Measurements from ENCODE around the gene RYR1. TPM values are rescaled to one million over a fixed set of nuclear protein-coding genes. Genes with fewer than 3 reads are reported as not detected.
A peak's percentile ranks its signal among the peaks of the same experiment; 100 is the strongest.

The RYR1 gene
- total RNA-seq = 1 to 10 TPM; 2.0 to 3.1 TPM

- Mint-ChIP-seq H3K4me1 (peaks cover 22% of the 10 kb centered on the region), H3K4me3 (peak within 1 kb of the TSS; percentile 51), H3K27me3 (peaks cover 9% of the 10 kb centered on the region), H3K27ac (no peak within 1 kb of the TSS), H3K9me3 (ENCODE audit: low read depth) (no peaks in the 10 kb centered on the region), H3K36me3 (ENCODE audit: low read depth) (no peaks in the 10 kb centered on the region)
- peak; percentile 57 for ATAC-seq
- CTCF ChIA-PET = no interaction called here
- intact Hi-C loops (cut with DNase I, micrococcal nuclease) = loop anchor here in 1 of 2 experiments (2.0 kb wide), 1 partner anchor 74 kb away; no protein-coding TSS in a partner anchor
- POLR2A ChIA-PET = no interaction called here
- DNase-seq = peak; percentile 77
Observed at GRCh38 chr19:38433268-38433733, at the start of gene RYR1. TSS of gene RYR1 (plus strand) at chr19:38433691. CDS start at chr19:38433830, 139 bp downstream.

GRCh38 chr19:38383743-38384142 is 49.7 kb upstream of the RYR1 start:
- intact Hi-C loops (cut with DNase I, micrococcal nuclease) = no loop called here
- H3K36me3 Mint-ChIP-seq (ENCODE audit: low read depth) = peaks cover 66% of the 10 kb centered on the region
- H3K27ac Mint-ChIP-seq = no peak overlapping the region
- POLR2A ChIA-PET = interaction anchor here (0.8 kb wide), 1 partner anchor 9 kb away, joined by 3 read pairs; the partner anchor contains the start of gene PSMD8
- no peak overlapping the region for H3K4me3 Mint-ChIP-seq
- CTCF ChIA-PET = interaction anchor here (1.0 kb wide), 1 partner anchor 19 kb away, joined by 4 read pairs; the partner anchor contains the start of gene FAM98C
- H3K27me3 Mint-ChIP-seq = peaks cover 4% of the 10 kb centered on the region
- no peaks in the 10 kb centered on the region for H3K9me3 Mint-ChIP-seq (ENCODE audit: low read depth)
- no peak for DNase-seq
- peaks cover 14% of the 10 kb centered on the region for H3K4me1 Mint-ChIP-seq
- no peak for ATAC-seq

GRCh38 chr19:38384209-38385027 is 49.1 kb upstream of the RYR1 start:
- DNase-seq (no peak), ATAC-seq (no peak)
- ChIA-PET CTCF (interaction anchor here (1.0 kb wide), 2 partner anchors 10 to 18 kb away, joined by 4 read pairs; partner anchors contain the start of genes FAM98C and PSMD8), POLR2A (interaction anchor here (0.8 to 1.1 kb wide), 2 partner anchors 10 kb away, joined by 3 read pairs; partner anchors contain the start of gene PSMD8)
- H3K27me3 Mint-ChIP-seq = peaks cover 5% of the 10 kb centered on the region
- no peaks in the 10 kb centered on the region for H3K9me3 Mint-ChIP-seq (ENCODE audit: low read depth)
- peaks cover 60% of the 10 kb centered on the region for H3K36me3 Mint-ChIP-seq (ENCODE audit: low read depth)
- no peak overlapping the region for H3K4me3 Mint-ChIP-seq
- intact Hi-C loops (cut with DNase I, micrococcal nuclease) = loop anchor here (5.0 kb wide), 5 partner anchors 47 to 448 kb away; partner anchors contain the start of genes CATSPERG (in 1 of the 2), ECH1 (in 1 of the 2), EIF3K (in 1 of the 2) and MAP4K1 (in 1 of the 2)
- H3K27ac Mint-ChIP-seq = no peak overlapping the region
- peaks cover 20% of the 10 kb centered on the region for H3K4me1 Mint-ChIP-seq

- Mint-ChIP-seq H3K4me1 (peaks cover 24% of the 10 kb centered on the region), H3K4me3 (no peak overlapping the region), H3K9me3 (ENCODE audit: low read depth) (no peaks in the 10 kb centered on the region), H3K36me3 (ENCODE audit: low read depth) (peaks cover 53% of the 10 kb centered on the region), H3K27me3 (peaks cover 9% of the 10 kb centered on the region), H3K27ac (no peak overlapping the region)
- intact Hi-C loops (cut with DNase I, micrococcal nuclease) = loop anchor here (5.0 kb wide), 5 partner anchors 48 to 447 kb away; partner anchors contain the start of genes CATSPERG (in 1 of the 2), ECH1 (in 1 of the 2), EIF3K (in 1 of the 2) and MAP4K1 (in 1 of the 2)
- peak; percentile 19 for DNase-seq
- ChIA-PET CTCF (interaction anchor here (1.0 kb wide), 1 partner anchor 11 kb away, joined by 4 read pairs; the partner anchor contains the start of gene PSMD8), POLR2A (interaction anchor here (1.1 kb wide), 1 partner anchor 11 kb away, joined by 3 read pairs; the partner anchor contains the start of gene PSMD8)
- ATAC-seq = no peak
Observed at GRCh38 chr19:38385057-38385803, 48.3 kb upstream of the RYR1 start.

- no peak overlapping the region for H3K27ac Mint-ChIP-seq
- H3K4me1 Mint-ChIP-seq = peaks cover 24% of the 10 kb centered on the region
- POLR2A ChIA-PET = no interaction called here
- DNase-seq = peak; percentile 30
- H3K36me3 Mint-ChIP-seq (ENCODE audit: low read depth) = peaks cover 47% of the 10 kb centered on the region
- H3K4me3 Mint-ChIP-seq = no peak overlapping the region
- H3K27me3 Mint-ChIP-seq = peaks cover 11% of the 10 kb centered on the region
- intact Hi-C loops (cut with DNase I, micrococcal nuclease) = loop anchor here (2.0 to 5.0 kb wide), 6 partner anchors 23 to 446 kb away; partner anchors contain the start of genes CATSPERG (in 1 of the 2), ECH1 (in 1 of the 2), EIF3K (in 1 of the 2) and MAP4K1 (in 1 of the 2)
- no peak for ATAC-seq
- CTCF ChIA-PET = no interaction called here
- H3K9me3 Mint-ChIP-seq (ENCODE audit: low read depth) = no peaks in the 10 kb centered on the region
Observed at GRCh38 chr19:38385804-38386257, 47.7 kb upstream of the RYR1 start.

- no peaks in the 10 kb centered on the region for H3K9me3 Mint-ChIP-seq (ENCODE audit: low read depth)
- H3K36me3 Mint-ChIP-seq (ENCODE audit: low read depth) = peaks cover 41% of the 10 kb centered on the region
- no peak overlapping the region for H3K27ac Mint-ChIP-seq
- H3K27me3 Mint-ChIP-seq = peaks cover 13% of the 10 kb centered on the region
- peaks cover 24% of the 10 kb centered on the region for H3K4me1 Mint-ChIP-seq
- DNase-seq (no peak), ATAC-seq (no peak)
- intact Hi-C loops (cut with DNase I, micrococcal nuclease) = loop anchor here (2.0 to 5.0 kb wide), 6 partner anchors 24 to 446 kb away; partner anchors contain the start of genes CATSPERG (in 1 of the 2), ECH1 (in 1 of the 2), EIF3K (in 1 of the 2) and MAP4K1 (in 1 of the 2)
- no peak overlapping the region for H3K4me3 Mint-ChIP-seq
- ChIA-PET CTCF (interaction anchor here (0.6 kb wide), 1 partner anchor 12 kb away, joined by 7 read pairs; the partner anchor contains the start of gene PSMD8), POLR2A (no interaction called here)
Observed at GRCh38 chr19:38386300-38386970, 47.1 kb upstream of the RYR1 start.

GRCh38 chr19:38386971-38387549 is 46.4 kb upstream of the RYR1 start:
- Mint-ChIP-seq H3K36me3 (ENCODE audit: low read depth) (peaks cover 35% of the 10 kb centered on the region), H3K4me1 (peaks cover 24% of the 10 kb centered on the region), H3K9me3 (ENCODE audit: low read depth) (no peaks in the 10 kb centered on the region), H3K27ac (peak overlapping the region; percentile 27), H3K4me3 (peak overlapping the region; percentile 74), H3K27me3 (peaks cover 13% of the 10 kb centered on the region)
- no peak for DNase-seq
- CTCF ChIA-PET = interaction anchor here (0.7 to 3.6 kb wide), 4 partner anchors 13 to 104 kb away, joined by 3 to 28 read pairs (median 7); partner anchors contain the start of genes FAM98C and PSMD8
- POLR2A ChIA-PET = interaction anchor here (0.5 to 1.9 kb wide), 6 partner anchors 9 to 1158 kb away, joined by 3 to 26 read pairs (median 4); partner anchors contain the start of genes FAM98C and PSMD8
- ATAC-seq = no peak
- intact Hi-C loops (cut with DNase I, micrococcal nuclease) = loop anchor here (1.0 to 5.0 kb wide), 7 partner anchors 24 to 445 kb away; partner anchors contain the start of genes CATSPERG (in 1 of the 2), ECH1 (in 1 of the 2), EIF3K (in 1 of the 2) and MAP4K1 (in 1 of the 2)

GRCh38 chr19:38387550-38388348 is 45.7 kb upstream of the RYR1 start, which contains the start of gene GGN:
TSS of gene GGN (minus strand) at chr19:38388034. CDS start at chr19:38387261, 773 bp downstream.
- intact Hi-C loops (cut with DNase I, micrococcal nuclease) = loop anchor here (1.0 to 5.0 kb wide), 14 partner anchors 13 to 463 kb away; partner anchors contain the start of genes PSMD8 (in 2 of the 2), CATSPERG (in 1 of the 2), ECH1 (in 1 of the 2) and EIF3K (in 1 of the 2)
- H3K4me3 Mint-ChIP-seq = peak within 1 kb of the TSS; percentile 75
- peaks cover 26% of the 10 kb centered on the region for H3K4me1 Mint-ChIP-seq
- POLR2A ChIA-PET = interaction anchor here (0.5 to 1.9 kb wide), 7 partner anchors 10 to 1158 kb away, joined by 3 to 26 read pairs (median 3); partner anchors contain the start of genes FAM98C and PSMD8
- no peaks in the 10 kb centered on the region for H3K9me3 Mint-ChIP-seq (ENCODE audit: low read depth)
- CTCF ChIA-PET = interaction anchor here (0.7 to 3.6 kb wide), 4 partner anchors 12 to 105 kb away, joined by 3 to 28 read pairs (median 7); partner anchors contain the start of genes FAM98C and PSMD8
- ATAC-seq (peak; percentile 81), DNase-seq (peak; percentile 94)
- H3K27ac Mint-ChIP-seq = peak within 1 kb of the TSS; percentile 76
- H3K27me3 Mint-ChIP-seq = peaks cover 14% of the 10 kb centered on the region
- H3K36me3 Mint-ChIP-seq (ENCODE audit: low read depth) = peaks cover 28% of the 10 kb centered on the region

Measured in activated CD4-positive, alpha-beta T cell treated with anti-CD3 and anti-CD28 coated beads for 36 hours (primary cell).